Activated CD4-positive, alpha-beta T cell treated with anti-CD3 and anti-CD28 coated beads, Interleukin-2, amount 10 ng/mL, durations not matched to agents 24 days and 14 days (primary cell): ENCODE data around the gene CAMK1D. TPM values are rescaled to one million over a fixed set of nuclear protein-coding genes. Genes with fewer than 3 reads are reported as not detected.

ENCODE experiments used
- DNase-seq: peaks from one replicate; pipeline ENCODE4 v3.0.0; 2022
- H3K27ac Mint-ChIP-seq: one replicate; pipeline ENCODE4 v1.8.0; 2022; ENCODE audit warnings: mild to moderate bottlenecking, mixed read lengths
- H3K27me3 Mint-ChIP-seq: one replicate; pipeline ENCODE4 v1.8.0; 2022; ENCODE audit warnings: mixed read lengths
- H3K36me3 Mint-ChIP-seq: one replicate; pipeline ENCODE4 v1.8.0; 2022; ENCODE audit warnings: low read depth, mild to moderate bottlenecking, mixed read lengths
- H3K4me1 Mint-ChIP-seq: one replicate; pipeline ENCODE4 v1.8.0; 2021; ENCODE audit warnings: mixed read lengths
- H3K4me3 Mint-ChIP-seq: one replicate; pipeline ENCODE4 v1.8.0; 2022; ENCODE audit warnings: mild to moderate bottlenecking, moderate library complexity, mixed read lengths
- H3K9me3 Mint-ChIP-seq: one replicate; pipeline ENCODE4 v1.8.0; 2021; ENCODE audit warnings: mixed read lengths
- intact Hi-C: fragments of 100-400 bp; cut with micrococcal nuclease; formaldehyde crosslinking; loops from one replicate; pipeline ENCODE4 v1.15.1; 2023
- total RNA-seq: library from RNA; stranded (reverse); gene quantifications from 2 replicates; pipeline ENCODE4 v1.2.3, GENCODE V29; 2022

Gene CAMK1D
- total RNA-seq, 1 donor from 2014 or later: 5.6 TPM

DNA sequence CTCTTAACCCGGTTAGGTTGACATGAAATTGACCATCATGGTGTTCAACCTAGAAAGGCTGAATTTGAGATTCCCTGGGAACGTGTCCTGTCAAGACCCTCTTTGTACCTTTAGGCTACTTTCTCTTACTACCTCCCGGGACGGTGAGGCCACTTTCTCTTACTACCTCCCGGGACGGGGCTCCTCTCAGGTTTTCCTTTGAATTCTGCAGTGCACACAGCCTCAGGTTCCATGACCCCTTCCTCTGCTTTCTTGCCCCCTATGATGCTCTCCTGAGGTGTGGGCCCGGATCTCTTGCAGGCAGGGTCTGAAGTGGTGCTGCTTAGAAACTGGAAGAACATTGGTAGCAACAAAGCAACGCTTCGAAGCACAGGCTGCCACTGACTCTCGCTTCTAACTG lies 155.3 kb downstream of the CAMK1D start:
- peaks cover 31% of the 10 kb centered on the region for H3K4me1 Mint-ChIP-seq
- H3K27ac Mint-ChIP-seq: no peak overlapping the region
- intact Hi-C loops: loop anchor here (10.0 kb wide), 1 partner anchor 150 kb away; no protein-coding TSS in a partner anchor
- no peaks in the 10 kb centered on the region for H3K36me3 Mint-ChIP-seq
- no peaks in the 10 kb centered on the region for H3K9me3 Mint-ChIP-seq
- no peaks in the 10 kb centered on the region for H3K27me3 Mint-ChIP-seq
- H3K4me3 Mint-ChIP-seq: no peak overlapping the region
- DNase-seq: no peak

DNA sequence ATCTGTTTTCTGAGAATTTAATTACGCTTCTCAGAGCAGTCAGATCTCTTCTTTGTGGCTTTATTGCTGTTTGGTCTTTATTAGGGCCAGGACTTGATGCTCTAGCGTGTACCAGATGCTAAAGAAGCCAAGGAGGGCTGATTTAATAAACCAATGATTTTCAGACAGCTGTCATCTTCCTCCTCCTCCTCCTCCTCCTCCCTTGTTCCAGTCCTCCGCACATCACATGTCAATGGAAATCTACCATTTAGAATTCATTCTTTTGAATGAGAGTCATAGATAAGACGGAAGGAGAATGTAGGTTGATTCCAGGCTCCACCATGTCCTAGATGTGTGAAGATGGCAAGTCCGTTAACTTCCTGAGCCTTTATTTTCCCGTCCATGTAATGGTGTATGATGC lies 156.3 kb downstream of the CAMK1D start:
- H3K9me3 Mint-ChIP-seq: no peaks in the 10 kb centered on the region
- H3K36me3 Mint-ChIP-seq: no peaks in the 10 kb centered on the region
- no peaks in the 10 kb centered on the region for H3K27me3 Mint-ChIP-seq
- peaks cover 37% of the 10 kb centered on the region for H3K4me1 Mint-ChIP-seq
- H3K4me3 Mint-ChIP-seq: no peak overlapping the region
- intact Hi-C loops: loop anchor here (10.0 kb wide), 1 partner anchor 149 kb away; no protein-coding TSS in a partner anchor
- H3K27ac Mint-ChIP-seq: no peak overlapping the region
- DNase-seq: no peak

DNA sequence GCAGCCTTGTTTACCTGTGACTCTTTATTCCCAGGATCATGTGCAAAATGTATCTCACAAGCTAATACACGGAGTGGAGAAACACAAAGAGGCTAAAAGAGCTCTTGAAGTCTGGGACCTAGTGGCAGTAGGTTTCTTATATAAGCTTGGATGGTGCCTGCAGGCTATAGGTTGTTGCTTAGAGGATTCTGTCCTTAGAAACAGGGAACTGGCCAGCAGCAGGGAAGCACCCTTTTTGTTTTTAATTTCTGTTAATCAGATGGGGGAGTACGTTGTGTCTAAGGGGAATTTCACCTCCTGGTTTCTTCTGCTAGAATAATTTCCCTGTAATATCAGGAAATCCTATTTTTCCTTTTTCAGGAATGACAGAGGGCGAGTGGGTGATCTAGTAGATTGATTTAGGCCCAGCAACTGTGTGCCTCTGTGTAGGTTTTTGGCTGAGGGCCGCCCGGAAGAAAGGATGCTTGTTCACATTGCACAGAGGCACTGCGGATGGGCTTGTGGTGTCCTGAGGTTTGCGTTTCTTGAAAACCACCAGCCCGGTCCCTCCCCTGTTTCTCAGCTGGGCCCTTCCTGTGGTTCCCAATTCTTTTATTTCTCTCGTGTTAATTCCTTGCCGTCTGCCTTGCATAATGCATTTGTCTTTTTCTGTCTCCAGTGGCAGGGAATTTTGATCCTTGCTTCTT lies 158.0 kb downstream of the CAMK1D start:
- intact Hi-C loops: loop anchor here (10.0 kb wide), 1 partner anchor 147 kb away; no protein-coding TSS in a partner anchor
- Mint-ChIP-seq H3K9me3 (no peaks in the 10 kb centered on the region), H3K27ac (no peak overlapping the region), H3K4me1 (peaks cover 31% of the 10 kb centered on the region), H3K4me3 (no peak overlapping the region), H3K36me3 (no peaks in the 10 kb centered on the region), H3K27me3 (no peaks in the 10 kb centered on the region)
- DNase-seq: peak; percentile 70

GRCh38 chr10:12508165-12508564 lies 158.8 kb downstream of the CAMK1D start:
- no peak overlapping the region for H3K4me3 Mint-ChIP-seq

DNA sequence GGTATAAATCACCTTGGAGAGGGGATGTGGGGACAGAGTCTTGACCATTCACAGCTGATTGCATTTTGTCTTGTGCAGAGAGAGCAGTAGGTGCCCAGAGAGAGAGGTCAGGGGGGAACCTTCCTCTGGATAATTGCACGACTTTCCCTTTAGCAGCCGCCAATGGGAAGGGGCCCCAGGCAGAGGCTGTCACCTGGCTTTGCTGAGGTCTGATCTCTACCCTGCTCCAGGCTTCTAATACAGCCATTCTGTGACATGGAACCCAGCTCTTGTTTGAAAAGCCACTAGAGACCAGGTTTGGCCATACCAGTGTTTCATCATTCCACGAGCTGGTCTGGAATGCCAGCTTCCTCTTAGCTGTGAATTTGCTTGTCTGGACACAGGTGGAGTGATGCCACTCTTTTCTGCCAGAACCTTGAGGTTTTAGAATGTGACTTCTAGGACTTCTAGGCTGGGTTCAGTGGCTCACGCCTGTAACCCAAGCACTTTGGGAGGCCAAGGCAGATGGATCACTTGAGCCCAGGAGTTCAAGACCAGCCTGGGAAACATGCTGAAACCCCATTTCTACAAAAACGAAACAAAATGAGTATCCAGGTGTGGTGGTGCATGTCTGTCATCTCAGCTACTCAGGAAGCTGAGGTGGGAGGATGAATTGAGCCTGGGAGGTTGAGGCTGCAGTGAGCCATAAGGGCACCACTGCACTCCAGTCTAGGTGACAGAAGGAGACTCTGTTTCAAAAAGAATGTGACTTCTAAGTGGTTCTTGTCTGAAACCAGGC lies 159.9 kb downstream of the CAMK1D start:
- Mint-ChIP-seq H3K4me3 (no peak overlapping the region), H3K4me1 (peaks cover 31% of the 10 kb centered on the region), H3K9me3 (no peaks in the 10 kb centered on the region), H3K36me3 (no peaks in the 10 kb centered on the region), H3K27me3 (no peaks in the 10 kb centered on the region), H3K27ac (no peak overlapping the region)
- DNase-seq: peak; percentile 70
- intact Hi-C loops: loop anchor here (10.0 kb wide), 1 partner anchor 146 kb away; no protein-coding TSS in a partner anchor

More at GRCh38 chr10:12508165-12508564, 158.8 kb downstream of the CAMK1D start:
- Mint-ChIP-seq H3K27me3 (no peaks in the 10 kb centered on the region), H3K27ac (no peak overlapping the region), H3K4me1 (peaks cover 31% of the 10 kb centered on the region), H3K9me3 (no peaks in the 10 kb centered on the region), H3K36me3 (no peaks in the 10 kb centered on the region)
- intact Hi-C loops: loop anchor here (10.0 kb wide), 1 partner anchor 147 kb away; no protein-coding TSS in a partner anchor
- no peak for DNase-seq

DNA sequence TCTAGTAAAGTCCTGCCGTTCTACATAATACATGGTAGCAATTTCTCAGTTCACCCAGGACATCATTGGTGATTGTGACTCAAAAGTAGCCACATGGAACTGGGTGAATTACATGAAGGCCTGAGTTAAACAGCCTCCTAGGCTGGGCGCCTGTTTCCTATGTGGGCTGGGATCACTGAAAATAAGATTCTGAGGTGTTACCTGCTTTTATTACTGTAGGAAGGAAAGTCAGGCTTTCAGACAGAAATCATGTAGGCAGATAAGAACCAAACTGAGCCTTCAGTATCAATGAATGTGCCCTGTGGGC lies 160.4 kb downstream of the CAMK1D start:
- DNase-seq: no peak
- intact Hi-C loops: loop anchor here (10.0 kb wide), 1 partner anchor 145 kb away; no protein-coding TSS in a partner anchor
- H3K27me3 Mint-ChIP-seq: no peaks in the 10 kb centered on the region
- H3K27ac Mint-ChIP-seq: no peak overlapping the region
- H3K9me3 Mint-ChIP-seq: no peaks in the 10 kb centered on the region
- H3K4me1 Mint-ChIP-seq: peaks cover 31% of the 10 kb centered on the region
- no peak overlapping the region for H3K4me3 Mint-ChIP-seq
- H3K36me3 Mint-ChIP-seq: no peaks in the 10 kb centered on the region

DNA sequence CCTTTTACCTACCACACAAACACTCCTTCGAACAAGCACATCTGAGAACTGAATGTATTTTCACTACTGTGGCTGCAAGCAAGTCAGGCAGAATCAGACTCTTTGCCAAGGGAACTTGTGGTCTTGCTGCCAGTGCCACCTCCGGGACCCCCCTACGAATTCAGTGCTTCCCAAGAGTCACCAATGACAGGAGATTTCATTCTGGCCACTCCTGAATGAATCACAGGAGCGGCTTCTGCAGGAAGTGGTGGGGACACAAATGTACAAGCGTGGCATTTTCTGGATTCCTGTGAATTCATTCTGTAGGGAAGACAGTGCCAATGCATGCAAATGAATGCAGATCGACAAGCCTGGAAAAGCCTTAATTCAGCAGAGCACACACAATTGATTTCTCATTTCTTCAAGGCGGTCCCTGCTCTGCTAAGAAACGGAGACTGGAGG lies 161.2 kb downstream of the CAMK1D start:
- no peaks in the 10 kb centered on the region for H3K36me3 Mint-ChIP-seq
- H3K27me3 Mint-ChIP-seq: no peaks in the 10 kb centered on the region
- no peak overlapping the region for H3K4me3 Mint-ChIP-seq
- no peak overlapping the region for H3K27ac Mint-ChIP-seq
- DNase-seq: no peak
- no peaks in the 10 kb centered on the region for H3K9me3 Mint-ChIP-seq
- intact Hi-C loops: no loop called here
- peaks cover 28% of the 10 kb centered on the region for H3K4me1 Mint-ChIP-seq

DNA sequence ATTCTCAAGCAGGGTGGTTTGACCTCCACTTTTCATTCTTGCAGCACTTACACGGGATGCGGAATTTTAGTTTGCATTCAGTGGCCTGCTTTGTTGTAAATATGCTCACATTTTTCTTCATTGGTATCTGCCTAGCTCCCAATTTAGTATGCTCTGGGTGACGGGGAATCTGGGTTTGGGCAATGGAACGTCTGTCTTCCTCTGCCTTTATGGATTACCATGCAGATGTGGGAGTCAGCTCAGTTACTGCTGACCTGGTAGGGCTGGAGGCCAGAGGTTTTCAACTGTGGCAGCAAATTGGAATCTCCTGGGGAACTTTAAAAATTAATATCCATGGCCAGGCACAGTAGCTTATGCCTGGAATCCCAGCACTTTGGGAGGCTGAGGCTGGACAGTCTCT lies 161.6 kb downstream of the CAMK1D start:
- no peak for DNase-seq
- H3K27ac Mint-ChIP-seq: no peak overlapping the region
- peaks cover 28% of the 10 kb centered on the region for H3K4me1 Mint-ChIP-seq
- H3K4me3 Mint-ChIP-seq: no peak overlapping the region
- no peaks in the 10 kb centered on the region for H3K9me3 Mint-ChIP-seq
- no peaks in the 10 kb centered on the region for H3K27me3 Mint-ChIP-seq
- no peaks in the 10 kb centered on the region for H3K36me3 Mint-ChIP-seq
- intact Hi-C loops: no loop called here

DNA sequence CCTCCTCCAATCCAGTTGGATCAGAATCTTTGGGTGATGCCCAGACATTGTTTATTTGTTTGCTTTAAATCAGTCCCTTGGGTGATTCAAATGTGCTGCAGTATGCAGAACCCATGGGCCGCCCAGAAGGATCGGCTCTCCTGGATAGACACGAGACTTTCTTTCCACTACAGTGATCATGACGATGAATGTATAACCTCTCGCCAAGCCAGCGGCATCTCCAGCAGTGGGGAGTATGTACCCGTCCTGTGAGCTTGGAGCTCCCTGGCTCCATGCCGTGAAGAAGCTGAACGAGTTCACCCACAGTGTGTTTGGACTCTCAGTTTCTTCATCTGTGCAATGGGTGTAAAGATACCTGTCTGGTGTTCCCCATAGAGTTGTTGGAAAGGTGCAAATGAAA lies 162.3 kb downstream of the CAMK1D start:
- Mint-ChIP-seq H3K27me3 (no peaks in the 10 kb centered on the region), H3K9me3 (no peaks in the 10 kb centered on the region), H3K4me1 (peaks cover 28% of the 10 kb centered on the region), H3K36me3 (no peaks in the 10 kb centered on the region), H3K4me3 (no peak overlapping the region), H3K27ac (no peak overlapping the region)
- intact Hi-C loops: no loop called here
- DNase-seq: no peak

GRCh38 chr10:12512332-12513002 lies 163.1 kb downstream of the CAMK1D start:
- peaks cover 24% of the 10 kb centered on the region for H3K4me1 Mint-ChIP-seq
- no peak overlapping the region for H3K4me3 Mint-ChIP-seq
- intact Hi-C loops: no loop called here
- DNase-seq: no peak
- H3K36me3 Mint-ChIP-seq: no peaks in the 10 kb centered on the region
- H3K27me3 Mint-ChIP-seq: peaks cover 2% of the 10 kb centered on the region
- no peak overlapping the region for H3K27ac Mint-ChIP-seq
- no peaks in the 10 kb centered on the region for H3K9me3 Mint-ChIP-seq

DNA sequence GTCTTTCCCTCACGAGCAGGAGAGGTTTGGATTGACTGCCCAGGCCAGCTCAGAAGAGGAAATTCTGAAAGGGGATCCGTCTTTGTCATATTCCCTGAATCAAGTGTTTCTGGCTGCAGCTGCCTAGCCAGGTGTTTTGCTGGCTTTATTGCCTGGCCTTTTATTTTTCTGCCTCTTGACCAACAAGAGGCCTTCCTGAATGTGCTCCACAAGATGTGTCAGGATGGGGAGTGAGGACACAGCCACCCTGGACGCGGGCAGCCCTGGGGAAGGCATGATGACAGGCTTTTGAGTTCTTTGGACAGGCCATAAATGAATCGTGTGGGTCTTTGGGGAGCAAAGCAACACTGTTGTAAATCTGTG lies 163.6 kb downstream of the CAMK1D start:
- H3K9me3 Mint-ChIP-seq: no peaks in the 10 kb centered on the region
- no peak for DNase-seq
- peaks cover 19% of the 10 kb centered on the region for H3K4me1 Mint-ChIP-seq
- H3K27me3 Mint-ChIP-seq: peaks cover 2% of the 10 kb centered on the region
- H3K27ac Mint-ChIP-seq: no peak overlapping the region
- H3K4me3 Mint-ChIP-seq: no peak overlapping the region
- intact Hi-C loops: no loop called here
- H3K36me3 Mint-ChIP-seq: no peaks in the 10 kb centered on the region

DNA sequence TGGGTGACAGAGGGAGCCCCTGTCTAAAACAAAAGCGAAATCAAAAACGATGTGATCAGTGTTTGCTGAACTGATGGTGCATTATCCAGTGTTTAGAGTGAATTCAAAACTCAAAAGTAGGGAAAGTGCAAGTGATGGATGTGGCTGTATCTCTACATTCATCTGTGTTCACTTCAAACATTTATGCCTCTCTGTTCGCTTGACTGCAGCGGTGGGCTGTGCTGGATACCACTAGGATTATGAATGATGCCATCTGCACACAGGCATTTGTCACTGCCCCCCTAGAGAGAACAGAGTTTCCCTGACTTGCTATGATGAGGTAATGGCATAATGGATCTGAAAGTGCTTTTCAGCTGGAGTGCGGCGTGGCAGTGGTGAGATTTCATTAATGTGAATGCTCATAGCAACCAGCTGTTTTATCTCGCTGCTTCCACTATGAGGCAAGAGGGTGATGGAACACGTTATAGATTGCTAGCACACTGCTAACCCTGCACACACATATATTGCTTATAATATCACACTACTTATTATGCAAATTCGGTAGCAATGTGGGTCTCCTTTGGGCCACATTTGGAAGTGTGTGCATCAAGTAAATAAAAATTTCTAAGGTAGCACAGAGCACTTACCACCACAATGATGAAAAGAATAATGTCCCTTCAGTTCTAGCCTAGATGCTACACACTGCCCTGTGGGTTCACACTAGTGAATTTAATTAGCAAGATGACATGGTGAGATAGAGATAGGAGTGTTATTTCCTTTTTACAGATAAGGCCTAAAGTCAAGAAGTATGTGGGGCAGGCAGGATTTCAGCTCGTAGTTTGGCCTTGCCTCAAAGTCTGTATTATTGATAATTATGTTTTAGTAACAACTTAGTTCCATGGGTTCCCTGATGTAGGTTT lies 164.7 kb downstream of the CAMK1D start:
- no peak for DNase-seq
- Mint-ChIP-seq H3K9me3 (no peaks in the 10 kb centered on the region), H3K27me3 (peaks cover 2% of the 10 kb centered on the region), H3K4me3 (no peak overlapping the region), H3K36me3 (no peaks in the 10 kb centered on the region), H3K4me1 (peaks cover 13% of the 10 kb centered on the region), H3K27ac (no peak overlapping the region)
- intact Hi-C loops: no loop called here

DNA sequence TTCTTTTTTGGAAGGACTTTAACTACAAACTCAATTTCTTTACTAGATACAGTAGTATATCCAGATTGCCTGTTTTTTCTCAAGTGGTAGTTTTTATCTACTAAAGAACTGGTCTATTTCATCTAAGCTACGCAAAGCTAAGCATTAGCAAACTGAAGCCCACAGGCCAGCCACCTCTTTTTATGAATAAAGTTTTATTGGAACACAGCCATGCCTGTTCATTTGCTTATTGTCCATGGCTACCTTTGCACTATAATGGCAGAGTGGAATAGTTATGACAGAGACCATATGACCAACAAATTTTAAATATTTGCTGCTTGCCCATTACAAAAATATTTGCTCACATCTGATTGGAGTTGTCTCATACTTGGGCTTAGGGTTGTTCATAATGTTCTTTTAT lies 168.7 kb downstream of the CAMK1D start:
- H3K36me3 Mint-ChIP-seq: no peaks in the 10 kb centered on the region

More for the DNA sequence above, 168.7 kb downstream of the CAMK1D start:
- no peak overlapping the region for H3K27ac Mint-ChIP-seq
- no peak overlapping the region for H3K4me3 Mint-ChIP-seq
- DNase-seq: no peak
- peaks cover 2% of the 10 kb centered on the region for H3K27me3 Mint-ChIP-seq
- peaks cover 4% of the 10 kb centered on the region for H3K9me3 Mint-ChIP-seq
- intact Hi-C loops: no loop called here
- no peaks in the 10 kb centered on the region for H3K4me1 Mint-ChIP-seq
